ENCODE results near the gene ZNF100.
"Not testable (repeated sequence)": the region's sequence is repeated elsewhere in the genome, so short reads cannot be mapped to it uniquely, and the experiment has no call there.

Gene ZNF100

DNA sequence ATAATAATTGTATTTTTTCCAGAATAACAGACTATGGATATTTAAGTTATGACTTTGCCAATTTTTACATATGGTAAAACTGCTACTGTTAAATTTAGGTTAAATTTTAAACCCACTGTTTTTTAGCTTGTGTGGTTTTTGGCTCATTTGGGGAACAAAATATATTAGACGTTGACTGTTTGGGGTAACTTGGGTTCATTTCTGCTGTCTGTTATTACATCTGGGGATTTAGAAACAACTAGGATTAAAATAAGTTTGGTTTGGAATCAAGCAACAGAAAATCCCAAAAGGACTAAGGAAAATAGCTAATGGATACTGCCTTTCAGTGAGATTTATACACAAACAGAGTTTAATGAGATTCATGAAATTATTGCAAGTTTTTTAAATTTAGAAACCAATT is 92.9 kb downstream of the ZNF100 start:
- WGBS = 84% methylated on average over 1 of the region's 1 CpG
- Histone ChIP-seq H3K9ac (ENCODE audit: low read depth, low read length) (no peak overlapping the region), H3K4me1 (ENCODE audit: insufficient read depth, low read length) (no peaks in the 10 kb centered on the region), H3K9me3 (ENCODE audit: insufficient read depth, low read depth, low read length) (peaks cover 9% of the 10 kb centered on the region), H3K27ac (ENCODE audit: low read depth, low read length) (no peak overlapping the region), H3K27me3 (ENCODE audit: insufficient read depth, low read length) (no peaks in the 10 kb centered on the region), H3K36me3 (ENCODE audit: insufficient read depth, low read length) (no peaks in the 10 kb centered on the region), H3K4me3 (ENCODE audit: low read length) (no peak overlapping the region)

DNA sequence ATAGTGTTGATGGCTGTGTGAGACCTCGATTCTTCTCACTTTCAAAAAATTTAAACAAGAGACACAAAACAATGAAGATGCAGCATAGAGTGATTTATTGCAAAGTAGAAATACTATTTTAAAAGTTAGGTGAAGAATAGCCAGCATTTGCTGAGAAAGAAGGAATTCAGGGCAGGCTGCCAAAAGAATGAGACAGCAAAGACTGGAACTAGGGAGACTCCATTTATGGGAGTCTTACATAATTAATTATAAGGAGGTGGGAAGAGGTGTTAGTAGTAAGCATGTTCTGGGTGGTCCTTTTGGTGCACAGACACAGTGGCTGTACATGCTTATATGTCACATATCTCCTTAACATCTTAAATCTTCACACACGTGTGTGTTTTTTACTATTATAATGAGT is 93.9 kb downstream of the ZNF100 start:
- H3K36me3 ChIP-seq (ENCODE audit: insufficient read depth, low read length); H3K4me1 ChIP-seq (ENCODE audit: insufficient read depth, low read length); H3K27me3 ChIP-seq (ENCODE audit: insufficient read depth, low read length); H3K9ac ChIP-seq (ENCODE audit: low read depth, low read length); H3K27ac ChIP-seq (ENCODE audit: low read depth, low read length); H3K9me3 ChIP-seq (ENCODE audit: insufficient read depth, low read depth, low read length); H3K4me3 ChIP-seq (ENCODE audit: low read length): not testable (repeated sequence)
- WGBS = 86% methylated on average over 1 of the region's 2 CpGs
